SK-N-SH (cell line): Measurements from ENCODE around the gene TXN2. TPM values are rescaled to one million over a fixed set of nuclear protein-coding genes. Genes with fewer than 3 reads are reported as not detected.
"Not testable (repeated sequence)": the region's sequence is repeated elsewhere in the genome, so short reads cannot be mapped to it uniquely, and the experiment has no call there.

ENCODE experiments used
- CTCF ChIA-PET: fragments of 300-600, 350-600 bp; formaldehyde crosslinking; extraction: SDS; loops from one replicate; lab custom pipeline; 2021; lab: Yijun Ruan, JAX
- POLR2A ChIA-PET: fragments of 350-600 bp; sonication (Branson Sonifier 250); formaldehyde crosslinking; extraction: SDS; loops from one replicate; lab custom pipeline; 2020; ENCODE audit warnings: antibody characterized with exemption, inconsistent platforms; lab: Yijun Ruan, JAX
- DNase-seq: peaks from one replicate; pipeline ENCODE4 v3.0.0; 2012
- H2AFZ ChIP-seq: fragments of 200-600 bp; sonication (generic); 2 replicates; pipeline ENCODE4 v1.8.1; 2016; ENCODE audit warnings: antibody characterized with exemption, mild to moderate bottlenecking, low read depth
- H3F3A ChIP-seq: fragments of 200-600 bp; sonication (generic); replicated peaks from 2 replicates; pipeline ENCODE3; 2016; ENCODE audit warnings: antibody characterized with exemption, mild to moderate bottlenecking; ENCODE audit not compliant: insufficient read depth
- H3K27ac ChIP-seq, 2 experiments: fragments of 200-500 bp in 1 of 2; fragments of 200-600 bp in 1 of 2; sonication (Bioruptor generic) in 1 of 2; sonication (generic), shearing (Covaris generic) in 1 of 2; 2 replicates each; pipeline versions ENCODE4 v1.5.1 to v1.6.1; 2014 to 2016; ENCODE audit warnings: low read depth in 2 of 2, inconsistent platforms in 1 of 2, low read length in 1 of 2, mild to moderate bottlenecking in 1 of 2, mixed read lengths in 1 of 2
- H3K27me3 ChIP-seq: fragments of 200-600 bp; sonication (generic), shearing (Covaris generic); 2 replicates; pipeline ENCODE4 v1.6.1; 2016; ENCODE audit warnings: mixed run types; ENCODE audit not compliant: insufficient read depth
- H3K36me3 ChIP-seq, 2 experiments: fragments of 200-500 bp in 1 of 2; fragments of 200-600 bp in 1 of 2; sonication (Bioruptor generic) in 1 of 2; sonication (generic) in 1 of 2; replicated peaks in 1 of 2; 2 replicates each; pipeline versions ENCODE3 to v1.5.1; 2014 to 2016; ENCODE audit warnings: low read length in 1 of 2, mild to moderate bottlenecking in 1 of 2; ENCODE audit not compliant: insufficient read depth in 2 of 2, control insufficient read depth in 1 of 2
- H3K4me1 ChIP-seq, 2 experiments: fragments of 200-500 bp in 1 of 2; fragments of 200-600 bp in 1 of 2; sonication (Bioruptor generic) in 1 of 2; sonication (generic), shearing (Covaris generic) in 1 of 2; 2 replicates each; pipeline versions ENCODE4 v1.5.1 to v1.6.1; 2014 to 2016; ENCODE audit warnings: low read depth in 1 of 2, low read length in 1 of 2, mixed run types in 1 of 2; ENCODE audit not compliant: insufficient read depth in 2 of 2, control insufficient read depth in 1 of 2
- H3K4me2 ChIP-seq: fragments of 200-600 bp; sonication (generic), shearing (Covaris generic); 2 replicates; pipeline ENCODE4 v1.6.1; 2017; ENCODE audit warnings: mixed run types
- H3K4me3 ChIP-seq, 2 experiments: fragments of 200-500 bp in 1 of 2; fragments of 200-600 bp in 1 of 2; sonication (Bioruptor generic) in 1 of 2; sonication (generic), shearing (Covaris generic) in 1 of 2; 2 replicates each; pipeline versions ENCODE4 v1.5.1 to v1.8.1; 2014 to 2016; ENCODE audit warnings: low read depth in 2 of 2, inconsistent platforms in 1 of 2, low read length in 1 of 2, mild to moderate bottlenecking in 1 of 2, mixed read lengths in 1 of 2, moderate library complexity in 1 of 2
- H3K79me2 ChIP-seq: fragments of 200-600 bp; sonication (generic); 2 replicates; pipeline ENCODE4 v1.8.1; 2017; ENCODE audit warnings: mild to moderate bottlenecking; ENCODE audit not compliant: insufficient read depth
- H3K9ac ChIP-seq: fragments of 200-600 bp; sonication (generic); 2 replicates; pipeline ENCODE4 v1.6.1; 2017; ENCODE audit warnings: mixed run types
- H3K9me2 ChIP-seq: fragments of 200-600 bp; sonication (generic); 2 replicates; pipeline ENCODE4 v1.6.1; 2017; ENCODE audit warnings: mixed run types
- H3K9me3 ChIP-seq: fragments of 200-600 bp; sonication (generic); 2 replicates; pipeline ENCODE4 v1.6.1; 2017; ENCODE audit warnings: mixed run types, mild to moderate bottlenecking, moderate library complexity
- H4K20me1 ChIP-seq: fragments of 200-600 bp; sonication (generic); 2 replicates; pipeline ENCODE4 v1.6.1; 2017; ENCODE audit warnings: mild to moderate bottlenecking, mixed run types; ENCODE audit not compliant: insufficient read depth
- CHD2 ChIP-seq: fragments of 150-350 bp; IDR thresholded peaks from 2 replicates; pipeline ENCODE4 v1.6.1; 2018; ENCODE audit warnings: low read length; ENCODE audit not compliant: partially characterized antibody
- EP300 ChIP-seq, 2 experiments: IDR thresholded peaks; 2 replicates each; pipeline versions ENCODE4 v1.4.0 to v1.6.1; 2012; ENCODE audit warnings: borderline replicate concordance in 1 of 2, low read depth in 1 of 2, low read length in 1 of 2
- EZH2phosphoT487 ChIP-seq: fragments of 200-600 bp; sonication (generic); IDR thresholded peaks from 2 replicates; pipeline ENCODE4 v1.6.1; 2017; ENCODE audit warnings: low read depth, mixed run types, mild to moderate bottlenecking, antibody characterized with exemption, moderate library complexity, borderline replicate concordance
- GABPA ChIP-seq: IDR thresholded peaks from 2 replicates; pipeline ENCODE4 v1.4.0; 2012; ENCODE audit warnings: low read depth, mild to moderate bottlenecking
- JUND ChIP-seq: IDR thresholded peaks from 2 replicates; pipeline ENCODE4 v1.4.0; 2012
- MEF2A ChIP-seq: IDR thresholded peaks from 2 replicates; pipeline ENCODE4 v1.4.0; 2012; ENCODE audit warnings: low read depth, borderline replicate concordance
- NFIC ChIP-seq: IDR thresholded peaks from 2 replicates; pipeline ENCODE4 v1.4.0; 2012; ENCODE audit warnings: borderline replicate concordance
- POLR2AphosphoS5 ChIP-seq: IDR thresholded peaks from 2 replicates; pipeline ENCODE4 v1.6.1; 2012; ENCODE audit warnings: low read depth, low read length
- RAD21 ChIP-seq: IDR thresholded peaks from 2 replicates; pipeline ENCODE4 v1.6.1; 2012; ENCODE audit warnings: mild to moderate bottlenecking, low read length
- RCOR1 ChIP-seq: fragments of 150-350 bp; IDR thresholded peaks from 2 replicates; pipeline ENCODE4 v1.6.1; 2017; ENCODE audit warnings: antibody characterized with exemption, low read length
- REST ChIP-seq: IDR thresholded peaks from 2 replicates; pipeline ENCODE4 v1.6.1; 2012; ENCODE audit warnings: mild to moderate bottlenecking, low read depth, low read length, moderate library complexity
- SIN3A ChIP-seq: IDR thresholded peaks from 2 replicates; pipeline ENCODE4 v1.6.1; 2012; ENCODE audit warnings: low read depth, mild to moderate bottlenecking, low read length, moderate library complexity, borderline replicate concordance
- SMC3 ChIP-seq: IDR thresholded peaks from 2 replicates; pipeline ENCODE4 v1.6.1; 2012; ENCODE audit warnings: low read depth, low read length, improper control_type of control experiment
- TEAD4 ChIP-seq: IDR thresholded peaks from 2 replicates; pipeline ENCODE4 v1.4.0; 2012; ENCODE audit warnings: mild to moderate bottlenecking, borderline replicate concordance; ENCODE audit not compliant: insufficient read depth
- USF1 ChIP-seq: IDR thresholded peaks from 2 replicates; pipeline ENCODE4 v1.4.0; 2012; ENCODE audit warnings: low read depth, borderline replicate concordance
- YY1 ChIP-seq: IDR thresholded peaks from 2 replicates; pipeline ENCODE4 v1.4.0; 2012; ENCODE audit warnings: low read depth, mild to moderate bottlenecking
- WGBS: methylation state at CpG from one replicate; pipeline ENCODE4 v1.1.6; 2017; ENCODE audit warnings: low lambda C conversion rate; 5-methylcytosine and 5-hydroxymethylcytosine counted together
- polyA plus RNA-seq, 3 experiments: library from polyadenylated mRNA; depleted of rRNA; stranded (reverse); fragments of >200 nt; gene quantifications; 2 replicates each; pipeline ENCODE4 v1.2.3, GENCODE V29; 2012
- TF ChIP-seq, protein P1 (sequence below): IDR thresholded peaks from 2 replicates; pipeline ENCODE4 v1.4.0; 2012; ENCODE audit warnings: low read depth

The TXN2 gene
- polyA plus RNA-seq, 1 of the 3 experiments (the other 2 are of a cell fraction): 251 TPM

DNA sequence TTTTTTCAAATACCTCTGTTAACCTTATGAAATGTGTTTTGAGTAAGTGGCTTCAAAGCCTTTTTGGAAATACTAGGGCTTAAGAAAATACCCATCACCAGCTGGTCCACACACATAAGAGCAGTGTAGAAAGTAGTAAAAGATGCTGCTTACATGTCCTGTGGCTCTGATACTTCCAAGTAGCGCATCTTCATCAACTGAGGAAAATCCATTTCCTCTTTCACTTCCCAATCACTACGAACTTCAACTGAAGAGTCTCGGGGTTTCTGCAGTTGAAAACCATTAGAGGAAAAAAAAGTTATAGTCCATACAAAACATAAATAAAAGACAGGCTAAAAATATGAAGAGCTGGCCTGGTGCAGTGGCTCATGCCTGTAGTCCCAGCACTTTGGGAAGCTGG is 39.0 kb upstream of the TXN2 start:
- H2AFZ ChIP-seq: no peak overlapping the region
- H3K27ac ChIP-seq: no peak overlapping the region
- TF ChIP-seq RAD21: no peak
- no peak for TF ChIP-seq TEAD4
- no peak for TF ChIP-seq POLR2AphosphoS5
- TF ChIP-seq, protein P1, sequence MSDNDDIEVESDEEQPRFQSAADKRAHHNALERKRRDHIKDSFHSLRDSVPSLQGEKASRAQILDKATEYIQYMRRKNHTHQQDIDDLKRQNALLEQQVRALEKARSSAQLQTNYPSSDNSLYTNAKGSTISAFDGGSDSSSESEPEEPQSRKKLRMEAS: no peak
- TF ChIP-seq SMC3: no peak
- no peak for TF ChIP-seq YY1
- no peak for TF ChIP-seq MEF2A
- no peak for TF ChIP-seq CHD2
- TF ChIP-seq GABPA: no peak
- no peak for TF ChIP-seq NFIC
- TF ChIP-seq SIN3A: no peak
- ChIA-PET CTCF (interaction anchor here (1.0 to 3.5 kb wide), 2 partner anchors 10 to 13 kb away, joined by 3 to 21 read pairs; no protein-coding TSS in a partner anchor), POLR2A (interaction anchor here (2.0 kb wide), 1 partner anchor 13 kb away, joined by 7 read pairs; the partner anchor contains the start of gene FOXRED2)
- peaks cover 4% of the 10 kb centered on the region for H3F3A ChIP-seq
- no peaks in the 10 kb centered on the region for H3K9me2 ChIP-seq
- peaks cover 27% of the 10 kb centered on the region; the same call in 1 of the 2 replicates for H3K79me2 ChIP-seq
- no peak overlapping the region for H3K4me3 ChIP-seq
- no peaks in the 10 kb centered on the region for H3K9me3 ChIP-seq
- no peaks in the 10 kb centered on the region for H4K20me1 ChIP-seq
- no peaks in the 10 kb centered on the region for H3K27me3 ChIP-seq
- H3K4me2 ChIP-seq: no peak overlapping the region
- no peaks in the 10 kb centered on the region for H3K4me1 ChIP-seq
- peaks cover 89 to 98% of the 10 kb centered on the region in 2 experiments for H3K36me3 ChIP-seq
- DNase-seq: no peak
- 99% methylated on average over 3 of the region's 3 CpGs for WGBS
- no peak overlapping the region for H3K9ac ChIP-seq

DNA sequence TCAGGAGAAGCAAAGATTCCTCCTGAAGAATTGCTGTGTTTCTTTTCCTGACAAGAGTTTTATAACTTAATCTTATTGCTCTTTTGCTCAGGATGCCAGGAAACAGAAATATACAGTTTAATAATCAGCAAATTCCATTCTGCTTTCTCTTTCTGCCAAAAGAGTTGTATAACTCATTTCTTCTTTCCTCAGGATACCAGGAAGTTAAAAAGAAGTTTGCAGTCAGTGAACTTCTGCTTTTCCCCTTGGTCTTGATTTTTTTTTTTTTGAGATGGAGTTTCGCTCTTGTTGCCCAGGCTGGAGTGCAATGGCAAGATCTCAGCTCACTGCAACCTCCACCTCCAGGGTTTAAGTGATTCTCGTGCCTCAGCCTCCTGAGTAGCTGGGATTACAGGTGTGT is 38.5 kb upstream of the TXN2 start:
- H3K9ac ChIP-seq, H4K20me1 ChIP-seq, H3K27ac ChIP-seq, DNase-seq, H3K4me2 ChIP-seq, H3K9me2 ChIP-seq, H3K9me3 ChIP-seq, H2AFZ ChIP-seq, H3K4me1 ChIP-seq, H3F3A ChIP-seq, H3K27me3 ChIP-seq: not testable (repeated sequence)
- POLR2A ChIA-PET: interaction anchor here (2.0 kb wide), 1 partner anchor 13 kb away, joined by 7 read pairs; the partner anchor contains the start of gene FOXRED2
- Histone ChIP-seq H3K36me3 (peaks cover 87 to 98% of the 10 kb centered on the region in 2 experiments), H3K4me3 (peak overlapping the region in 1 of 2 experiments; percentile 6; a peak in 1 of 4 replicates), H3K79me2 (peaks cover 22% of the 10 kb centered on the region; the same call in 1 of the 2 replicates)
- 82% methylated on average over 2 of the region's 2 CpGs for WGBS
- CTCF ChIA-PET: interaction anchor here (1.0 kb wide), 1 partner anchor 12 kb away, joined by 3 read pairs; no protein-coding TSS in a partner anchor

GRCh38 chr22:36514766-36515165 is 33.3 kb upstream of the TXN2 start:
- no peak overlapping the region for H3K4me2 ChIP-seq
- no peaks in the 10 kb centered on the region for H3K9me2 ChIP-seq
- no peaks in the 10 kb centered on the region for H3K9me3 ChIP-seq
- CTCF ChIA-PET: no interaction called here
- no peaks in the 10 kb centered on the region for H3K79me2 ChIP-seq
- no peak overlapping the region for H3K9ac ChIP-seq
- H3K36me3 ChIP-seq: peaks cover 79 to 82% of the 10 kb centered on the region in 2 experiments
- no peak for DNase-seq
- POLR2A ChIA-PET: no interaction called here
- H4K20me1 ChIP-seq: peaks cover 4% of the 10 kb centered on the region; the same call in 1 of the 2 replicates
- no peak overlapping the region for H3K4me3 ChIP-seq
- H3F3A ChIP-seq: peaks cover 41% of the 10 kb centered on the region
- no peak overlapping the region for H2AFZ ChIP-seq
- no peaks in the 10 kb centered on the region for H3K4me1 ChIP-seq
- H3K27ac ChIP-seq: no peak overlapping the region
- 95% methylated on average over 1 of the region's 1 CpG for WGBS
- no peaks in the 10 kb centered on the region for H3K27me3 ChIP-seq
- TF ChIP-seq EZH2phosphoT487 (no peak), SMC3 (no peak), USF1 (no peak), NFIC (no peak), REST (no peak), JUND (no peak), RCOR1 (no peak), MEF2A (no peak), SIN3A (no peak), CHD2 (no peak), EP300 (IDR thresholded peaks at IDR 0.05; ENCODE audit: borderline replicate concordance in 1 of 2, low read depth in 1 of 2, low read length in 1 of 2) (no peak)
